RWPE1 (cell line): ENCODE results near the gene GPX3.

Source experiments
- CTCF ChIA-PET: fragments of 350-600 bp; sonication (Branson Sonifier 250); formaldehyde crosslinking; extraction: SDS; loops from one replicate; lab custom pipeline; 2021; lab: Yijun Ruan, JAX
- POLR2A ChIA-PET: fragments of 400-600 bp; formaldehyde crosslinking; extraction: SDS; loops from one replicate; lab custom pipeline; 2020; ENCODE audit warnings: antibody characterized with exemption; ENCODE audit not compliant: low non-redundant PET; lab: Yijun Ruan, JAX
- DNase-seq: peaks from one replicate; pipeline ENCODE4 v3.0.0; 2012; ENCODE audit warnings: low spot score
- H3K27ac ChIP-seq: fragments of 450-650 bp; 2 replicates; pipeline ENCODE4 v1.5.1; 2017
- CTCF ChIP-seq: fragments of 450-650 bp; conservative IDR thresholded peaks from 2 replicates; pipeline ENCODE4 v1.5.1; 2017; ENCODE audit warnings: low read depth, mild to moderate bottlenecking

The GPX3 gene

GRCh38 chr5:151051066-151051930 lies 30.9 kb downstream of the GPX3 start:
- ChIA-PET CTCF (interaction anchor here (0.6 to 8.0 kb wide), 23 partner anchors 9 to 1929 kb away, joined by 3 to 138 read pairs (median 5); partner anchors contain the start of genes ANXA6, GPX3 and TNIP1), POLR2A (interaction anchor here (0.5 kb wide), 1 partner anchor 62 kb away, joined by 3 read pairs; no protein-coding TSS in a partner anchor)
- DNase-seq: peak; percentile 57
- no peak; the same call in 1 of the 2 replicates for TF ChIP-seq CTCF
- no peak overlapping the region for H3K27ac ChIP-seq

GRCh38 chr5:151051931-151052608 lies 31.7 kb downstream of the GPX3 start:
- DNase-seq: no peak
- no peak; the same call in 1 of the 2 replicates for TF ChIP-seq CTCF
- ChIA-PET POLR2A (no interaction called here), CTCF (interaction anchor here (0.5 to 8.0 kb wide), 25 partner anchors 9 to 1928 kb away, joined by 3 to 138 read pairs (median 5); partner anchors contain the start of genes ANXA6, GPX3 and TNIP1)
- H3K27ac ChIP-seq: no peak overlapping the region

- TF ChIP-seq CTCF: no peak
- H3K27ac ChIP-seq: no peak overlapping the region
- DNase-seq: no peak
- POLR2A ChIA-PET: no interaction called here
- CTCF ChIA-PET: interaction anchor here (0.5 to 8.0 kb wide), 9 partner anchors 10 to 607 kb away, joined by 3 to 138 read pairs (median 9); no protein-coding TSS in a partner anchor
Observed at GRCh38 chr5:151052836-151053235, 32.4 kb downstream of the GPX3 start.

- no peak for TF ChIP-seq CTCF
- ChIA-PET POLR2A (no interaction called here), CTCF (interaction anchor here (1.2 to 8.0 kb wide), 2 partner anchors 31 to 62 kb away, joined by 5 to 138 read pairs; no protein-coding TSS in a partner anchor)
- peak overlapping the region; percentile 17; the same call in 1 of the 2 replicates for H3K27ac ChIP-seq
- DNase-seq: no peak
Observed at GRCh38 chr5:151053796-151054462, 33.5 kb downstream of the GPX3 start.

GRCh38 chr5:151054709-151055108 lies 34.3 kb downstream of the GPX3 start:
- POLR2A ChIA-PET: no interaction called here
- peak overlapping the region; percentile 17; the same call in 1 of the 2 replicates for H3K27ac ChIP-seq
- no peak for DNase-seq
- CTCF ChIA-PET: interaction anchor here (0.6 to 1.2 kb wide), 4 partner anchors 30 to 110 kb away, joined by 3 to 5 read pairs (median 3); no protein-coding TSS in a partner anchor
- TF ChIP-seq CTCF: no peak
